ENCODE measurements around the gene PDGFB. TPM values are rescaled to one million over a fixed set of nuclear protein-coding genes. Genes with fewer than 3 reads are reported as not detected.

Gene PDGFB
- total RNA-seq, 1 experiment from 2014 or later: 9.8 TPM

- no peak for DNase-seq (ENCODE audit: low spot score)
These were observed 32.4 kb upstream of the PDGFB start for GRCh38 chr22:39277142-39277607.

- DNase-seq (ENCODE audit: low spot score): no peak
These were observed 31.8 kb upstream of the PDGFB start for GRCh38 chr22:39276440-39277141.

GRCh38 chr22:39275814-39276439, 31.1 kb upstream of the PDGFB start:
- no peak for DNase-seq (ENCODE audit: low spot score)

GRCh38 chr22:39273950-39274887, 29.4 kb upstream of the PDGFB start:
- no peak for DNase-seq (ENCODE audit: low spot score)

- DNase-seq (ENCODE audit: low spot score): no peak
These were observed 26.0 kb upstream of the PDGFB start for GRCh38 chr22:39270792-39271191.

GRCh38 chr22:39270280-39270679, 25.5 kb upstream of the PDGFB start:
- no peak for DNase-seq (ENCODE audit: low spot score)

GRCh38 chr22:39269095-39269790, 24.5 kb upstream of the PDGFB start:
- DNase-seq (ENCODE audit: low spot score): no peak

- DNase-seq (ENCODE audit: low spot score): no peak
These were observed 23.9 kb upstream of the PDGFB start for GRCh38 chr22:39268645-39269044.

- DNase-seq (ENCODE audit: low spot score): no peak
These were observed 23.2 kb upstream of the PDGFB start for GRCh38 chr22:39267974-39268373.

GRCh38 chr22:39266398-39267030, 21.7 kb upstream of the PDGFB start:
- DNase-seq (ENCODE audit: low spot score): no peak

- DNase-seq (ENCODE audit: low spot score): no peak
These were observed 20.5 kb upstream of the PDGFB start for GRCh38 chr22:39265143-39265886.

- no peak for DNase-seq (ENCODE audit: low spot score)
These were observed 19.7 kb upstream of the PDGFB start for GRCh38 chr22:39264349-39265038.

- DNase-seq (ENCODE audit: low spot score): no peak
These were observed 19.0 kb upstream of the PDGFB start for GRCh38 chr22:39263626-39264348.

GRCh38 chr22:39259666-39260065, 14.9 kb upstream of the PDGFB start:
- no peak for DNase-seq (ENCODE audit: low spot score)

GRCh38 chr22:39257901-39258475, 13.2 kb upstream of the PDGFB start:
- no peak for DNase-seq (ENCODE audit: low spot score)

- no peak for DNase-seq (ENCODE audit: low spot score)
These were observed 12.2 kb upstream of the PDGFB start for GRCh38 chr22:39256979-39257378.

- DNase-seq (ENCODE audit: low spot score): no peak
These were observed 11.4 kb upstream of the PDGFB start for GRCh38 chr22:39256186-39256552.

GRCh38 chr22:39255449-39256185, 10.8 kb upstream of the PDGFB start:
- no peak for DNase-seq (ENCODE audit: low spot score)

Measured in A172 (cell line).